GM12878 (cell line): Measurements from ENCODE around the gene CWF19L1. TPM values are rescaled to one million over a fixed set of nuclear protein-coding genes. Genes with fewer than 3 reads are reported as not detected.

Source experiments
- BHLHE40 ChIP-seq, 2 experiments: fragments of 450-650 bp in 1 of 2; IDR thresholded peaks; 2 replicates each; pipeline ENCODE4 v1.6.1; 2011 to 2017; ENCODE audit warnings: low read depth in 2 of 2, borderline replicate concordance in 1 of 2, improper control_type of control experiment in 1 of 2, low read length in 1 of 2, mild to moderate bottlenecking in 1 of 2
- CBFB ChIP-seq: IDR thresholded peaks from 2 replicates; pipeline ENCODE4 v1.6.1; 2016; ENCODE audit warnings: antibody characterized with exemption, low read depth
- CEBPB ChIP-seq, 2 experiments: fragments of 150-350 bp in 1 of 2; IDR thresholded peaks; 2 replicates each; pipeline ENCODE4 v1.6.1; 2012 to 2014; ENCODE audit warnings: low read depth in 2 of 2, low read length in 2 of 2, borderline replicate concordance in 1 of 2, inconsistent platforms in 1 of 2
- CHD4 ChIP-seq: fragments of 200-600 bp; sonication (generic); IDR thresholded peaks from 2 replicates; pipeline ENCODE4 v1.6.1; 2016; ENCODE audit warnings: mild to moderate bottlenecking
- DPF2 ChIP-seq: fragments of 450-650 bp; IDR thresholded peaks from 2 replicates; pipeline ENCODE4 v1.6.1; 2017; ENCODE audit warnings: mild to moderate bottlenecking
- HDAC2 ChIP-seq: fragments of 200-600 bp; sonication (generic); IDR thresholded peaks from 2 replicates; pipeline ENCODE4 v1.6.1; 2017
- IKZF2 ChIP-seq, 2 experiments: fragments of 450-650 bp; IDR thresholded peaks; 2 replicates each; pipeline ENCODE4 v1.6.1; 2017; ENCODE audit warnings: mild to moderate bottlenecking in 2 of 2, moderate library complexity in 2 of 2
- LARP7 ChIP-seq: fragments of 450-650 bp; IDR thresholded peaks from 2 replicates; pipeline ENCODE4 v1.6.1; 2017; ENCODE audit warnings: mild to moderate bottlenecking
- MEF2A ChIP-seq: IDR thresholded peaks from 2 replicates; pipeline ENCODE4 v1.6.1; 2011; ENCODE audit warnings: low read depth, mild to moderate bottlenecking, low read length, moderate library complexity; ENCODE audit not compliant: insufficient read depth
- NFYB ChIP-seq: IDR thresholded peaks from 2 replicates; pipeline ENCODE4 v1.6.1; 2011; ENCODE audit warnings: low read depth, mild to moderate bottlenecking, low read length, improper control_type of control experiment, moderate library complexity; ENCODE audit not compliant: insufficient read depth
- NR2C1 ChIP-seq: fragments of 450-650 bp; IDR thresholded peaks from 2 replicates; pipeline ENCODE4 v1.6.1; 2017; ENCODE audit warnings: antibody characterized with exemption, mild to moderate bottlenecking, moderate library complexity
- PAX5 ChIP-seq: IDR thresholded peaks from 2 replicates; pipeline ENCODE4 v1.6.1; 2011; ENCODE audit warnings: low read depth, low read length, borderline replicate concordance
- POU2F2 ChIP-seq: IDR thresholded peaks from 3 replicates; pipeline ENCODE4 v1.6.1; 2011; ENCODE audit warnings: low read depth, mild to moderate bottlenecking, low read length, borderline replicate concordance
- RB1 ChIP-seq: fragments of 450-650 bp; formaldehyde crosslinking; IDR thresholded peaks from 2 replicates; pipeline ENCODE4 v1.6.1; 2017; ENCODE audit warnings: mild to moderate bottlenecking, borderline replicate concordance
- RBBP5 ChIP-seq: fragments of 200-600 bp; sonication (generic); conservative IDR thresholded peaks from 2 replicates; pipeline ENCODE4 v1.6.1; 2016
- RCOR1 ChIP-seq: conservative IDR thresholded peaks from 2 replicates; pipeline ENCODE4 v1.6.1; 2012; ENCODE audit warnings: low read depth, low read length, improper control_type of control experiment
- TCF7 ChIP-seq: IDR thresholded peaks from 2 replicates; pipeline ENCODE4 v1.6.1; 2014; ENCODE audit warnings: antibody characterized with exemption, borderline replicate concordance
- YY1 ChIP-seq: IDR thresholded peaks from 2 replicates; pipeline ENCODE4 v1.6.1; 2011; ENCODE audit warnings: low read depth, mild to moderate bottlenecking, low read length
- polyA plus RNA-seq, 11 experiments: library from polyadenylated mRNA; depleted of rRNA in 4 of 11; unstranded in 6 of 11; stranded (reverse) in 5 of 11; fragments of >200 nt; fragmentation: Nextera tagmentation in 4 of 11; fragmentation: Illumina TruSeq in 1 of 11; extraction: Ambion mirVana in 4 of 11; extraction: Trizol in 1 of 11; gene quantifications; 1 replicate in 1 of 11; 2 replicates in 10 of 11; pipeline versions ENCODE4 v1.2.1 to v1.2.3, GENCODE V29; 2011 to 2016; ENCODE audit warnings: inconsistent platforms in 2 of 11, missing spikeins in 2 of 11, low read depth in 1 of 11
- total RNA-seq, 4 experiments: library from RNA; depleted of rRNA in 3 of 4; stranded (reverse); fragments of >200 nt in 3 of 4; fragmentation: Illumina TruSeq in 1 of 4; extraction: Trizol in 1 of 4; gene quantifications; 2 replicates each; pipeline versions ENCODE4 v1.2.1 to v1.2.3, GENCODE V29; 2013 to 2021
- TF ChIP-seq, protein P1 (sequence below): fragments of 150-350 bp; IDR thresholded peaks from 2 replicates; pipeline ENCODE4 v1.6.1; 2016; ENCODE audit warnings: low read depth, low read length
- TF ChIP-seq, protein P2 (sequence below): IDR thresholded peaks from 2 replicates; pipeline ENCODE4 v1.6.1; 2011; ENCODE audit warnings: mild to moderate bottlenecking, low read depth, low read length, moderate library complexity; ENCODE audit not compliant: insufficient replicate concordance
- TF ChIP-seq, protein P3 (sequence below): fragments of 450-650 bp; formaldehyde crosslinking; IDR thresholded peaks from 2 replicates; pipeline ENCODE4 v1.4.0; 2022; ENCODE audit warnings: mild to moderate bottlenecking, moderate library complexity

The CWF19L1 gene
- total and polyA plus RNA-seq, 10 of the 15 experiments (the other 5 are each of a cell fraction or from before 2014, with no cell fraction given): 30.2 to 51.7 (median 38.1) TPM

DNA sequence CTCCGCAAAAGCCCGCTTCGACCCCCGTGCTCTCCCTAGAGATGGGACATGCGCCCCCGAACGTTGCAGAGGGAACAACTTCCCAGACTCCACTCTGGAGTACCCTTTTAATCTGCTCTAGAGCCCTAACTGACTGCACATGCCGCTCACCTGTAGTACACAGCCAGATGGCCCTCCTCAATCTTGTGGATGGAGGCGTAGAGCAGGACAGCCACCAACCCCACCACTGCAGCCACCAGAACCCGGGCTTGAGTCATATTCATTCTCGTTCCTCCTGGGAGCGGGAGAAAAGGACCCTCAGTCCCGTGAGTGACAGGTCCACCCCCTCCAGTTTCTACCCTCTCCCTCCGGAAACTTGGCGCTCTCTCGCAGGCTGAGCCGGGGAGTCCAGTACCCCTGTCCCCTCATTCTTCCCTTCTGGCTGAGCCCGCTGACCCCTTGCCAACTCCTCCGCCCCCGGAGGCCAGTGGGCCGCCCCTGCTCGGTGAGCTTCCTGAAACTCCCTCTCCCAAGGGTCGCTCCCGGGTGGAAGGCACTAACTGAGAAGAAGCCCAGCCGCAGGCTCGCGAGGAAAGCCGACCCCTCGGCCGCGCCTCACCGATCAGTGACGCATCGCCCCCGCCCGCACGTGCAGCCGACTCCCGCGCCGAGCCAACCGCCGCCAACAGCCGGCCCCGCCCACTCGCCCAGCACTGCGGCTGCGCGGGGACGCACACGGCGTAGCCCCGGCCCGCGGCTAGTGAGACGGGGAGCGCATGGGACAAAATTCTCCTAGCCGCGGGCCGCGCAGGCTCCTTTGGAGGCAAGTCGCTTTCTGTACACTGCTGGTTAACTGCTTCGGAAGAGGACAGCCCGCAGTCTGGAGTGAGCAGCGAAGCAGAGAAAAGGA is 81.8 kb downstream of the CWF19L1 start, which contains the start of gene ERLIN1 (continued):
- TF ChIP-seq LARP7 (peak; percentile 86), PAX5 (peak; percentile 69; the same call in 1 of the 2 replicates), TCF7 (no peak), HDAC2 (no peak), RCOR1 (no peak), POU2F2 (peak; percentile 50; the same call in 1 of the 3 replicates), CBFB (peak; percentile 85), RBBP5 (no peak), IKZF2 (IDR thresholded peaks at IDR 0.05) (peak; percentile 53 to 61; a peak in 3 of 4 replicates), YY1 (0 out of 2 replicates have a peak, but pooled peaks have one; percentile 11), NFYB (no peak), CHD4 (no peak), RB1 (peak; percentile 95; the same call in 1 of the 2 replicates), BHLHE40 (IDR thresholded peaks at IDR 0.05; ENCODE audit: borderline replicate concordance in 1 of 2, low read depth in 2 of 2, low read length in 1 of 2) (peak; percentile 100), NR2C1 (peak; percentile 43; the same call in 1 of the 2 replicates), CEBPB (IDR thresholded peaks at IDR 0.05; ENCODE audit: borderline replicate concordance in 1 of 2, low read depth in 2 of 2, low read length in 2 of 2) (no peak), MEF2A (no peak), DPF2 (peak; percentile 85; the same call in 1 of the 2 replicates)
- TF ChIP-seq, protein P1, sequence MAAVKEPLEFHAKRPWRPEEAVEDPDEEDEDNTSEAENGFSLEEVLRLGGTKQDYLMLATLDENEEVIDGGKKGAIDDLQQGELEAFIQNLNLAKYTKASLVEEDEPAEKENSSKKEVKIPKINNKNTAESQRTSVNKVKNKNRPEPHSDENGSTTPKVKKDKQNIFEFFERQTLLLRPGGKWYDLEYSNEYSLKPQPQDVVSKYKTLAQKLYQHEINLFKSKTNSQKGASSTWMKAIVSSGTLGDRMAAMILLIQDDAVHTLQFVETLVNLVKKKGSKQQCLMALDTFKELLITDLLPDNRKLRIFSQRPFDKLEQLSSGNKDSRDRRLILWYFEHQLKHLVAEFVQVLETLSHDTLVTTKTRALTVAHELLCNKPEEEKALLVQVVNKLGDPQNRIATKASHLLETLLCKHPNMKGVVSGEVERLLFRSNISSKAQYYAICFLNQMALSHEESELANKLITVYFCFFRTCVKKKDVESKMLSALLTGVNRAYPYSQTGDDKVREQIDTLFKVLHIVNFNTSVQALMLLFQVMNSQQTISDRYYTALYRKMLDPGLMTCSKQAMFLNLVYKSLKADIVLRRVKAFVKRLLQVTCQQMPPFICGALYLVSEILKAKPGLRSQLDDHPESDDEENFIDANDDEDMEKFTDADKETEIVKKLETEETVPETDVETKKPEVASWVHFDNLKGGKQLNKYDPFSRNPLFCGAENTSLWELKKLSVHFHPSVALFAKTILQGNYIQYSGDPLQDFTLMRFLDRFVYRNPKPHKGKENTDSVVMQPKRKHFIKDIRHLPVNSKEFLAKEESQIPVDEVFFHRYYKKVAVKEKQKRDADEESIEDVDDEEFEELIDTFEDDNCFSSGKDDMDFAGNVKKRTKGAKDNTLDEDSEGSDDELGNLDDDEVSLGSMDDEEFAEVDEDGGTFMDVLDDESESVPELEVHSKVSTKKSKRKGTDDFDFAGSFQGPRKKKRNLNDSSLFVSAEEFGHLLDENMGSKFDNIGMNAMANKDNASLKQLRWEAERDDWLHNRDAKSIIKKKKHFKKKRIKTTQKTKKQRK: no peak
- TF ChIP-seq, protein P2, sequence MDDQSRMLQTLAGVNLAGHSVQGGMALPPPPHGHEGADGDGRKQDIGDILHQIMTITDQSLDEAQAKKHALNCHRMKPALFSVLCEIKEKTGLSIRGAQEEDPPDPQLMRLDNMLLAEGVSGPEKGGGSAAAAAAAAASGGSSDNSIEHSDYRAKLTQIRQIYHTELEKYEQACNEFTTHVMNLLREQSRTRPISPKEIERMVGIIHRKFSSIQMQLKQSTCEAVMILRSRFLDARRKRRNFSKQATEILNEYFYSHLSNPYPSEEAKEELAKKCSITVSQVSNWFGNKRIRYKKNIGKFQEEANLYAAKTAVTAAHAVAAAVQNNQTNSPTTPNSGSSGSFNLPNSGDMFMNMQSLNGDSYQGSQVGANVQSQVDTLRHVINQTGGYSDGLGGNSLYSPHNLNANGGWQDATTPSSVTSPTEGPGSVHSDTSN: peak; percentile 61
- TF ChIP-seq, protein P3, sequence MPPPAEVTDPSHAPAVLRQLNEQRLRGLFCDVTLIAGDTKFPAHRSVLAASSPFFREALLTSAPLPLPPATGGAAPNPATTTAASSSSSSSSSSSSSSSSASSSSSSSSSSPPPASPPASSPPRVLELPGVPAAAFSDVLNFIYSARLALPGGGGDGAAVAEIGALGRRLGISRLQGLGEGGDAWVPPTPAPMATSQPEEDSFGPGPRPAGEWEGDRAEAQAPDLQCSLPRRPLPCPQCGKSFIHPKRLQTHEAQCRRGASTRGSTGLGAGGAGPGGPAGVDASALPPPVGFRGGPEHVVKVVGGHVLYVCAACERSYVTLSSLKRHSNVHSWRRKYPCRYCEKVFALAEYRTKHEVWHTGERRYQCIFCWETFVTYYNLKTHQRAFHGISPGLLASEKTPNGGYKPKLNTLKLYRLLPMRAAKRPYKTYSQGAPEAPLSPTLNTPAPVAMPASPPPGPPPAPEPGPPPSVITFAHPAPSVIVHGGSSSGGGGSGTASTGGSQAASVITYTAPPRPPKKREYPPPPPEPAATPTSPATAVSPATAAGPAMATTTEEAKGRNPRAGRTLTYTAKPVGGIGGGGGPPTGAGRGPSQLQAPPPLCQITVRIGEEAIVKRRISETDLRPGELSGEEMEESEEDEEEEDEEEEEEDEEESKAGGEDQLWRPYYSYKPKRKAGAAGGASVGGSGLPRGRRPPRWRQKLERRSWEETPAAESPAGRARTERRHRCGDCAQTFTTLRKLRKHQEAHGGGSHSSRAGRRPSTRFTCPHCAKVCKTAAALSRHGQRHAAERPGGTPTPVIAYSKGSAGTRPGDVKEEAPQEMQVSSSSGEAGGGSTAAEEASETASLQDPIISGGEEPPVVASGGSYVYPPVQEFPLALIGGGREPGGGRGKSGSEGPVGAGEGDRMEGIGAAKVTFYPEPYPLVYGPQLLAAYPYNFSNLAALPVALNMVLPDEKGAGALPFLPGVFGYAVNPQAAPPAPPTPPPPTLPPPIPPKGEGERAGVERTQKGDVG (CRISPR knock-in tag): no peak
